ENCODE measurements around the gene MACC1.
A peak's percentile ranks its signal among the peaks of the same experiment; 100 is the strongest.
"Not testable (repeated sequence)": the region's sequence is repeated elsewhere in the genome, so short reads cannot be mapped to it uniquely, and the experiment has no call there.

Gene MACC1

GRCh38 chr7:20207811-20208210 is 9.4 kb downstream of the MACC1 start:
- not testable (repeated sequence) for DNase-seq

- DNase-seq: no peak
Measured at GRCh38 chr7:20206104-20206896, 10.9 kb downstream of the MACC1 start.

- DNase-seq: no peak
Measured at GRCh38 chr7:20203316-20203715, 13.9 kb downstream of the MACC1 start.

- DNase-seq: no peak
Measured at GRCh38 chr7:20201380-20201779, 15.8 kb downstream of the MACC1 start.

- DNase-seq: no peak
Measured at GRCh38 chr7:20200971-20201370, 16.2 kb downstream of the MACC1 start.

GRCh38 chr7:20200361-20200760 is 16.8 kb downstream of the MACC1 start:
- no peak for DNase-seq

- peak in 8 of 58 donors; percentile 1 to 22 (median 4) for DNase-seq
Measured at GRCh38 chr7:20199015-20199737, 18.0 kb downstream of the MACC1 start.

- no peak for DNase-seq
Measured at GRCh38 chr7:20198260-20198659, 18.9 kb downstream of the MACC1 start.

GRCh38 chr7:20197837-20198236 is 19.3 kb downstream of the MACC1 start:
- no peak for DNase-seq

GRCh38 chr7:20197125-20197748 is 19.9 kb downstream of the MACC1 start:
- no peak for DNase-seq

GRCh38 chr7:20194343-20194995 is 22.7 kb downstream of the MACC1 start:
- DNase-seq: no peak

GRCh38 chr7:20193873-20194272 is 23.3 kb downstream of the MACC1 start:
- no peak for DNase-seq

- no peak for DNase-seq
Measured at GRCh38 chr7:20193242-20193777, 23.9 kb downstream of the MACC1 start.

- DNase-seq: no peak
Measured at GRCh38 chr7:20191391-20191869, 25.8 kb downstream of the MACC1 start.

GRCh38 chr7:20190560-20191390 is 26.4 kb downstream of the MACC1 start:
- DNase-seq: no peak

GRCh38 chr7:20189852-20190251 is 27.3 kb downstream of the MACC1 start:
- DNase-seq: no peak

- DNase-seq: no peak
Measured at GRCh38 chr7:20188567-20188966, 28.6 kb downstream of the MACC1 start.

GRCh38 chr7:20187850-20188249 is 29.3 kb downstream of the MACC1 start:
- not testable (repeated sequence) for DNase-seq

GRCh38 chr7:20185988-20186387 is 31.2 kb downstream of the MACC1 start:
- DNase-seq: no peak

- DNase-seq: no peak
Measured at GRCh38 chr7:20183086-20183485, 34.1 kb downstream of the MACC1 start.

Data from anterior cingulate cortex (tissue), 58 donors.